Tibial artery (tissue), 4 donors: ENCODE measurements around the gene MACROD2.

Source experiments
- DNase-seq, 2 donors: peaks; one replicate each; pipeline ENCODE4 v3.0.0-alpha.2; 2019
- H3K27ac ChIP-seq, 2 donors: fragments of 200-600 bp; sonication (generic) in 1 of 2; 1 replicate in 1 of 2; 2 replicates in 1 of 2; pipeline ENCODE4 v1.5.1; 2018 to 2019; ENCODE audit warnings: mild to moderate bottlenecking in 1 of 2
- H3K27me3 ChIP-seq, 2 donors: fragments of 200-600 bp; sonication (generic) in 1 of 2; one replicate each; pipeline versions ENCODE4 v1.5.1 to v1.6.0; 2016 to 2019
- H3K36me3 ChIP-seq, 3 donors: fragments of 200-600 bp; sonication (generic) in 2 of 3; one replicate each; pipeline ENCODE4 v1.5.1; 2016 to 2019; ENCODE audit warnings: mild to moderate bottlenecking in 2 of 3
- H3K4me1 ChIP-seq, 4 donors: fragments of 200-600 bp; sonication (generic) in 2 of 4; 1 replicate in 3 of 4; 2 replicates in 1 of 4; pipeline ENCODE4 v1.5.1; 2016 to 2019
- H3K4me3 ChIP-seq, 2 donors: fragments of 200-600 bp; sonication (generic) in 1 of 2; 1 replicate in 1 of 2; 2 replicates in 1 of 2; pipeline ENCODE4 v1.5.1; 2018 to 2019; ENCODE audit warnings: mild to moderate bottlenecking in 2 of 2
- H3K9me3 ChIP-seq, 3 donors: fragments of 200-600 bp; sonication (generic) in 1 of 3; one replicate each; pipeline ENCODE4 v1.5.1; 2016 to 2019
- intact Hi-C: fragments of 100-400 bp; cut with DNase I; formaldehyde crosslinking; loops from one replicate; pipeline ENCODE4 v1.15.0; 2023; ENCODE audit warnings: low total_unique reads
- TF ChIP-seq, protein P1 (sequence below), 2 experiments: fragments of 200-600 bp in 1 of 2; fragments of 450-650 bp in 1 of 2; IDR thresholded peaks; one replicate each; pipeline ENCODE4 v1.5.1; 2017 to 2019; ENCODE audit warnings: antibody characterized with exemption in 2 of 2, mild to moderate bottlenecking in 1 of 2, moderate library complexity in 1 of 2

MACROD2 gene

DNA sequence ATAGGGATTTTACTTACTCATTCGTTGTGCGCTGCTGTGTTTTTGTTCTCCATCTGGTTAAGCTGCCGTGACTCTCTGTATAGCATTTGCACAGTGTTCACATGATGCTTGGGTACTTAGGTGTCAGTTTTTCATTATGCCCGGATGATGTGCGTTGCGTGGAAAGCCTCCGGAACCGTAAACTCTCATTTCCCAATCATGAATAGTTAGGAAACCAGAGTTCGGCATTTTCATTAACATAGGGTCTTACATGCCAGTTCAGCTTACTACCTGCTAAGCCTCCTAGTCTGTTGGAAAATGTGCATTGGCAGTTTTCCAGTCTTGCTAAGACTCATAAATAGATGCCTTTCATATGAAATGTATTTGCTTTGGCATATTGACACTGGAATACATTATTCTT lies 825.5 kb downstream of the MACROD2 start:
- Histone ChIP-seq H3K36me3 (no peaks in the 10 kb centered on the region), H3K4me3 (no peak overlapping the region), H3K27me3 (no peaks in the 10 kb centered on the region), H3K4me1 (peaks cover 0 to 9% (median 0%) of the 10 kb centered on the region in 4 donors), H3K27ac (no peak overlapping the region), H3K9me3 (no peaks in the 10 kb centered on the region)
- TF ChIP-seq, protein P1, sequence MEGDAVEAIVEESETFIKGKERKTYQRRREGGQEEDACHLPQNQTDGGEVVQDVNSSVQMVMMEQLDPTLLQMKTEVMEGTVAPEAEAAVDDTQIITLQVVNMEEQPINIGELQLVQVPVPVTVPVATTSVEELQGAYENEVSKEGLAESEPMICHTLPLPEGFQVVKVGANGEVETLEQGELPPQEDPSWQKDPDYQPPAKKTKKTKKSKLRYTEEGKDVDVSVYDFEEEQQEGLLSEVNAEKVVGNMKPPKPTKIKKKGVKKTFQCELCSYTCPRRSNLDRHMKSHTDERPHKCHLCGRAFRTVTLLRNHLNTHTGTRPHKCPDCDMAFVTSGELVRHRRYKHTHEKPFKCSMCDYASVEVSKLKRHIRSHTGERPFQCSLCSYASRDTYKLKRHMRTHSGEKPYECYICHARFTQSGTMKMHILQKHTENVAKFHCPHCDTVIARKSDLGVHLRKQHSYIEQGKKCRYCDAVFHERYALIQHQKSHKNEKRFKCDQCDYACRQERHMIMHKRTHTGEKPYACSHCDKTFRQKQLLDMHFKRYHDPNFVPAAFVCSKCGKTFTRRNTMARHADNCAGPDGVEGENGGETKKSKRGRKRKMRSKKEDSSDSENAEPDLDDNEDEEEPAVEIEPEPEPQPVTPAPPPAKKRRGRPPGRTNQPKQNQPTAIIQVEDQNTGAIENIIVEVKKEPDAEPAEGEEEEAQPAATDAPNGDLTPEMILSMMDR (IDR thresholded peaks at IDR 0.05): no peak
- intact Hi-C loops: no loop called here
- DNase-seq: no peak

DNA sequence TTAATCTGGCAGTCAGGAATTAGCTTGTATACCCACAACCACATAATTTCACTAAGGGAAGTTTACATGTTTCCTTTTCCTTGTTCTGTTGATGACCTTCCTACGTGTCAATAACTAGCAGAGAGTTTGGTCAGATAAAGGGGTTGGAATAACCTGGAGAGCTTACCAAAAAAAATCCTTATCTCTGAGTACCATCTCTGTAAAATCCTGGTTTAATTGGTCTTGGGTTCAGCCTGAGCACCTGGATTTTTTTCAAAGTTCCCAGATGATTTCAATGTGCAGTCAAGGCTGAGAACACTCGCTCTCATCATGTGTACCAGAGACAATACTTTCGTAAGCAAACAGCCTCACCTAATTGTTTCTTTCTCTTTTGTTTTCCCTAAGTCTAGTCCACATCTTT lies 825.9 kb downstream of the MACROD2 start:
- TF ChIP-seq, protein P1 (IDR thresholded peaks at IDR 0.05): no peak
- H3K27ac ChIP-seq: no peak overlapping the region
- H3K4me1 ChIP-seq: peaks cover 0 to 9% (median 0%) of the 10 kb centered on the region in 4 donors
- no peaks in the 10 kb centered on the region for H3K27me3 ChIP-seq
- intact Hi-C loops: no loop called here
- H3K36me3 ChIP-seq: no peaks in the 10 kb centered on the region
- no peak overlapping the region for H3K4me3 ChIP-seq
- no peak for DNase-seq
- H3K9me3 ChIP-seq: no peaks in the 10 kb centered on the region

DNA sequence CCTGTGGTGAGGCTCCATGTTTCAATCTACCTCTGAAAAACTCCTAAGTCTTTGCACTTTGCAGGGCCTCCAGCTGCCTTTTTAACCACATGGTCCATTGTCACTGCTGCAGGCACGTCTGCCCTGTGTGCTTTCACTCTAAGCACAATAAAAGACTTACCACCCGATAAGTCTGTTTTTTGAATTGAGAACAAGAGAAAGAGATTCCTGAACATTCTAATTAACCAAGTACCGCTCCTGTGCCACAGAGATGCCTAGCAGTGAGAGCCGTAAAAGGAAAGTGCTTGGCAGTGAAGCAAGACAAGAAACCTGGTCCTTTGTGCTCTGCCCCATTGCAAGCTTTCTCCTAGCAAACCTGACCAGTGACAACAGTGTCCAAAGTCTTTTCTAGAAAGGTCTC lies 829.7 kb downstream of the MACROD2 start:
- peaks cover 0 to 9% (median 0%) of the 10 kb centered on the region in 4 donors for H3K4me1 ChIP-seq
- H3K27ac ChIP-seq: no peak overlapping the region
- intact Hi-C loops: no loop called here
- TF ChIP-seq, protein P1 (IDR thresholded peaks at IDR 0.05): no peak
- DNase-seq: no peak
- no peaks in the 10 kb centered on the region for H3K36me3 ChIP-seq
- H3K4me3 ChIP-seq: no peak overlapping the region
- H3K9me3 ChIP-seq: no peaks in the 10 kb centered on the region
- H3K27me3 ChIP-seq: no peaks in the 10 kb centered on the region

DNA sequence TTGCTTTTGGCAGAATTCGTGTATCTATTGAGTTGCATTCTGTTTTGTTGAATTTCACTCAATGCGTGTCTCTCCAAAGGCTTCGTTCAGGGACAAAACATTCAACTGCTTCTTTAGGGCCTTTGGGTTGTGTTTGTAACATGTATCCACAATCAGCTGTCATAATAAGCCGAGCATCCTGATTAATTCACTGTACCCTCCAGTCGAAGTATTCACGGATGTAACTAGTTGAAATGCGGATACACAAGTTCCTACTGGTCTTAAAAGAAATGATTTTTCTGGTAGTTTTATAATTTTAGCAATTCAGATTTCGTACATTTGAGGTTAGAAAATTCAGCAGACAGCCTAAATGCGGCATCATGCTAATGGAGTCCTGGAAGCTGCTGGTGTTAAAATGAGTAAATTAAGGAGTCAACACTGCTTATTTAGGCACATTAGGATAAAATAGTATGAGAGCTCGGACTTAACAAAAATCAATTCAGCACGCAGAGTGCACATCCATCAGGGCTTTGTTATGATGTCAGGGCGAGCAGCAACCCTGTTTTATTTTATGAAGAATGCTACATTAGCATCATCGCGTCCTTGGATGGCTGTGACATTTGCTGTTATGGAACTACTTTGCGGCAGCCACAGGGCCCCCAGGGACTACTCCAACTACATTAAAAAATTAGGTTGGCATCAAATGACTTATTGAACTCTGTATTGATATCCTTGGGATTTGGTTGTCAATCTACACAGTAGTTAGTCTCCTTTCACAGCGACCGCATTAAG lies 831.4 kb downstream of the MACROD2 start:
- intact Hi-C loops: no loop called here
- no peak for DNase-seq
- no peaks in the 10 kb centered on the region for H3K27me3 ChIP-seq
- H3K9me3 ChIP-seq: no peaks in the 10 kb centered on the region
- H3K4me1 ChIP-seq: no peaks in the 10 kb centered on the region
- no peak overlapping the region for H3K27ac ChIP-seq
- no peaks in the 10 kb centered on the region for H3K36me3 ChIP-seq
- TF ChIP-seq, protein P1 (IDR thresholded peaks at IDR 0.05): no peak
- no peak overlapping the region for H3K4me3 ChIP-seq

DNA sequence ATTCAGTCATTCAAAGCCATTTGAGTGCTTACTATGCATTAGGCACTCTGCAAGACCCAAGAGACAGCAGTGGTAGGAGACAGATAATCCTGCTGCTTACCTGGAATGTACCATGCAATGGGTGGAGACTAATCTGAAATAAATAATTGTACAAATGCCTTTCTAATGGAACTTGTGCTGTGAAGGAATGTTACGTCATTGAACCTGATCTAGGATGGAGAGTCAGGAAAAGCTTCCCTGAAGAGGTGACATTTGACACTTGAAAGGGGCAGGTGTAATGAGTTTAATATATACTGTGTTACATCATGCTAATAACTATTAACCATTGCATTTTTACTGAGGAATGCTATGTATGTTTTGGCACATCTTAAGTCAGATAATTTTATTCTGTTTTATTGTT lies 833.1 kb downstream of the MACROD2 start:
- no peak for DNase-seq
- intact Hi-C loops: no loop called here
- no peak overlapping the region for H3K4me3 ChIP-seq
- H3K9me3 ChIP-seq: no peaks in the 10 kb centered on the region
- no peak overlapping the region for H3K27ac ChIP-seq
- TF ChIP-seq, protein P1 (IDR thresholded peaks at IDR 0.05): no peak
- H3K36me3 ChIP-seq: no peaks in the 10 kb centered on the region
- no peaks in the 10 kb centered on the region for H3K4me1 ChIP-seq
- H3K27me3 ChIP-seq: no peaks in the 10 kb centered on the region
